SU-DHL-6 (cell line): ENCODE measurements around the gene NRG3.

ENCODE experiments used
- H2AFZ ChIP-seq: fragments of 200-600 bp; sonication (generic); 2 replicates; pipeline ENCODE4 v1.6.1; 2014; ENCODE audit warnings: low read depth, mild to moderate bottlenecking, moderate library complexity, mixed read lengths, antibody characterized with exemption, low read length; ENCODE audit not compliant: severe bottlenecking
- H3F3A ChIP-seq: fragments of 200-600 bp; shearing (Covaris generic); 2 replicates; pipeline ENCODE4 v1.6.0; 2016; ENCODE audit warnings: antibody characterized with exemption, mild to moderate bottlenecking; ENCODE audit not compliant: insufficient read depth
- H3K27ac ChIP-seq: fragments of 200-600 bp; sonication (generic); 2 replicates; pipeline ENCODE4 v1.5.1; 2016; ENCODE audit warnings: low read depth, mild to moderate bottlenecking, low read length, moderate library complexity, mixed read lengths
- H3K27me3 ChIP-seq: fragments of 200-600 bp; sonication (generic), shearing (Covaris generic); 2 replicates; pipeline ENCODE4 v1.6.0; 2014; ENCODE audit warnings: mild to moderate bottlenecking, low read length
- H3K36me3 ChIP-seq: fragments of 200-600 bp; sonication (generic); 2 replicates; pipeline ENCODE4 v1.6.1; 2014; ENCODE audit warnings: mild to moderate bottlenecking, low read length, mixed read lengths
- H3K4me2 ChIP-seq: fragments of 300-600, 200-600 bp; shearing (Covaris generic), sonication (generic); 2 replicates; pipeline ENCODE4 v1.6.0; 2014; ENCODE audit warnings: low read length, low read depth, mild to moderate bottlenecking; ENCODE audit not compliant: poor library complexity, severe bottlenecking
- H3K4me3 ChIP-seq: fragments of 200-600 bp; sonication (generic); 2 replicates; pipeline ENCODE4 v1.5.1; 2014; ENCODE audit warnings: antibody characterized with exemption, low read length, mild to moderate bottlenecking, mixed read lengths; ENCODE audit not compliant: insufficient read depth, poor library complexity, severe bottlenecking
- H3K79me2 ChIP-seq: fragments of 200-600 bp; sonication (generic); 2 replicates; pipeline ENCODE4 v1.6.1; 2014; ENCODE audit warnings: mild to moderate bottlenecking, low read length, moderate library complexity; ENCODE audit not compliant: insufficient read depth
- H3K9ac ChIP-seq: fragments of 200-600 bp; sonication (generic); 2 replicates; pipeline ENCODE4 v1.7.0; 2014; ENCODE audit warnings: mild to moderate bottlenecking, low read length
- H3K9me2 ChIP-seq: fragments of 200-600 bp; sonication (generic); replicated peaks from 2 replicates; pipeline ENCODE4 v1.6.1; 2014; ENCODE audit warnings: low read length; ENCODE audit not compliant: insufficient read depth
- H3K9me3 ChIP-seq: fragments of 200-600 bp; sonication (generic); 2 replicates; pipeline ENCODE4 v1.6.1; 2014; ENCODE audit warnings: low read length, mixed read lengths; ENCODE audit not compliant: insufficient read depth
- H4K20me1 ChIP-seq: fragments of 200-600 bp; sonication (generic); 2 replicates; pipeline ENCODE4 v1.6.1; 2014; ENCODE audit warnings: low read depth, mild to moderate bottlenecking, antibody characterized with exemption, low read length, moderate library complexity, mixed read lengths
- EZH2phosphoT487 ChIP-seq: fragments of 200-600 bp; sonication (generic), shearing (Covaris generic); conservative IDR thresholded peaks from 2 replicates; pipeline ENCODE4 v1.6.1; 2018; ENCODE audit warnings: mild to moderate bottlenecking, antibody characterized with exemption, low read length, moderate library complexity, mixed read lengths
- TF ChIP-seq, protein P1 (sequence below): fragments of 200-600 bp; sonication (generic); IDR thresholded peaks from one replicate; pipeline ENCODE4 v1.5.1; 2017; ENCODE audit warnings: antibody characterized with exemption, mild to moderate bottlenecking, low read length, moderate library complexity; ENCODE audit not compliant: insufficient read depth, poor library complexity, severe bottlenecking

Gene NRG3

DNA sequence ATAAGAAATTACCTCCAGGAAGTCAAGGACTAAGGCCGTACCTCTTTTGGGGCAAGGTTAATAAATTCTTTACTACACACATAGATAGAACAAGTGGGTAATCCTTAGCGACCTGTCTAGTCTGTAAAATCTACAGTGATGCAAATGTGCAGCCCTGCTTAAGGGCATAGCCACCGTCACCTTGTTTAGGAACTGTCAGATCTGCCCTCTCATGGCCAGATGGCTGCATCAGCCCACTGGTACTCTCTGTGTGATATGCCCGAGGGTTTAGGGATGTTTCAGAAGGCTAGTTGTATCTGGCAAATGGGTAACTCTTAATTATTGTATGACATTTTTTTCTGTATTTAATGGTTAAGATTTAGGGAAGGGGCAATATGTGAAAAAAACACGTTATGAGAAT is 74.3 kb downstream of the NRG3 start:
- Histone ChIP-seq H3K4me3 (no peak overlapping the region), H3K9me2 (no peaks in the 10 kb centered on the region), H3K27ac (no peak overlapping the region), H2AFZ (no peak overlapping the region), H3K27me3 (no peaks in the 10 kb centered on the region), H3K9me3 (no peaks in the 10 kb centered on the region), H3F3A (no peaks in the 10 kb centered on the region), H4K20me1 (no peaks in the 10 kb centered on the region), H3K79me2 (no peaks in the 10 kb centered on the region), H3K9ac (no peak overlapping the region), H3K4me2 (no peak overlapping the region), H3K36me3 (no peaks in the 10 kb centered on the region)
- TF ChIP-seq, protein P1, sequence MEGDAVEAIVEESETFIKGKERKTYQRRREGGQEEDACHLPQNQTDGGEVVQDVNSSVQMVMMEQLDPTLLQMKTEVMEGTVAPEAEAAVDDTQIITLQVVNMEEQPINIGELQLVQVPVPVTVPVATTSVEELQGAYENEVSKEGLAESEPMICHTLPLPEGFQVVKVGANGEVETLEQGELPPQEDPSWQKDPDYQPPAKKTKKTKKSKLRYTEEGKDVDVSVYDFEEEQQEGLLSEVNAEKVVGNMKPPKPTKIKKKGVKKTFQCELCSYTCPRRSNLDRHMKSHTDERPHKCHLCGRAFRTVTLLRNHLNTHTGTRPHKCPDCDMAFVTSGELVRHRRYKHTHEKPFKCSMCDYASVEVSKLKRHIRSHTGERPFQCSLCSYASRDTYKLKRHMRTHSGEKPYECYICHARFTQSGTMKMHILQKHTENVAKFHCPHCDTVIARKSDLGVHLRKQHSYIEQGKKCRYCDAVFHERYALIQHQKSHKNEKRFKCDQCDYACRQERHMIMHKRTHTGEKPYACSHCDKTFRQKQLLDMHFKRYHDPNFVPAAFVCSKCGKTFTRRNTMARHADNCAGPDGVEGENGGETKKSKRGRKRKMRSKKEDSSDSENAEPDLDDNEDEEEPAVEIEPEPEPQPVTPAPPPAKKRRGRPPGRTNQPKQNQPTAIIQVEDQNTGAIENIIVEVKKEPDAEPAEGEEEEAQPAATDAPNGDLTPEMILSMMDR, result no peak
- no peak for TF ChIP-seq EZH2phosphoT487

DNA sequence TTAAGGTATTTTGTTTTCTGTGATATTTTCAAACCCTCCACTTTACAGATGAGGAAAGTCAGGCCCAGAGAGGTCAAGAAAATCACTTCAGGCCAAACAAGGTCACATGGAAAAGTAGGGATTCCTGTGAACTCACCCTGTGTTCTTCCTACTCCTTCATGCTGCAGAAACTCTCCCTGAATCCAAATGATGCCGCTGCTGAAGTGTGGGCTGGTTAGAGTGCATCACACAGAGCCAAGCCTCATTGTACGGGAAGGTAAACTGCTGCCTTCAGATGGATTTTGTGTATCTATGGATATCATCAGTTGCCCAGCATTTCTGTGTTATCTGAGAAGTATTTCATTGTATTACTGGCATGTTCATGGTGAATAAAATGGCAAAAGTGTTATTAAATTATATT is 75.4 kb downstream of the NRG3 start:
- Histone ChIP-seq H3K9me3 (no peaks in the 10 kb centered on the region), H3K9me2 (no peaks in the 10 kb centered on the region), H3K27ac (no peak overlapping the region), H3K4me2 (no peak overlapping the region), H3K27me3 (no peaks in the 10 kb centered on the region), H2AFZ (no peak overlapping the region), H3K79me2 (no peaks in the 10 kb centered on the region), H3F3A (no peaks in the 10 kb centered on the region), H3K36me3 (no peaks in the 10 kb centered on the region), H4K20me1 (no peaks in the 10 kb centered on the region), H3K4me3 (no peak overlapping the region), H3K9ac (no peak overlapping the region)
- TF ChIP-seq, protein P1, result no peak
- TF ChIP-seq EZH2phosphoT487, result no peak

DNA sequence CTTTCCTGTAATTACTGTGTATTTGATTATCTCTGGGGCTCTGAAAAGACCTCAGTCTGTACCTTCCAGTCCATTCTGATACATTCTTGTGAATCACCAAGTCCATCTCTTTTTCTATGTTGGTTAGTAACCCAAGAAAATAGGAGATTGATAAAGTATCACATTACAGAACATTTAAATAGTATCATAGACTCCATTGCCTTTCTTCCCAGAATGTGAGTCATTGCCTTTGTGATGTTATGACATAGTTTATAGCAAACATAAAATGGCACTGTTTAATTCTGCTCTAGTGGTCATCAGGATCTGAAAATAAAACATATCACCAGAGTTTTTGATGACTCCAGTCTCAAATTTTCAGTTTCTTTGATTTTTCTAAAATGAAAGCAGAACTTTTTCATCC is 78.4 kb downstream of the NRG3 start:
- H3K27ac ChIP-seq, result no peak overlapping the region
- TF ChIP-seq, protein P1, result no peak
- TF ChIP-seq EZH2phosphoT487, result no peak
- H3F3A ChIP-seq, result no peaks in the 10 kb centered on the region
- H3K36me3 ChIP-seq, result no peaks in the 10 kb centered on the region
- no peaks in the 10 kb centered on the region for H3K9me2 ChIP-seq
- H3K4me2 ChIP-seq, result no peak overlapping the region
- no peak overlapping the region for H3K9ac ChIP-seq
- H2AFZ ChIP-seq, result no peak overlapping the region
- H3K4me3 ChIP-seq, result no peak overlapping the region
- H3K79me2 ChIP-seq, result no peaks in the 10 kb centered on the region
- no peaks in the 10 kb centered on the region for H3K27me3 ChIP-seq
- no peaks in the 10 kb centered on the region for H4K20me1 ChIP-seq
- H3K9me3 ChIP-seq, result no peaks in the 10 kb centered on the region

DNA sequence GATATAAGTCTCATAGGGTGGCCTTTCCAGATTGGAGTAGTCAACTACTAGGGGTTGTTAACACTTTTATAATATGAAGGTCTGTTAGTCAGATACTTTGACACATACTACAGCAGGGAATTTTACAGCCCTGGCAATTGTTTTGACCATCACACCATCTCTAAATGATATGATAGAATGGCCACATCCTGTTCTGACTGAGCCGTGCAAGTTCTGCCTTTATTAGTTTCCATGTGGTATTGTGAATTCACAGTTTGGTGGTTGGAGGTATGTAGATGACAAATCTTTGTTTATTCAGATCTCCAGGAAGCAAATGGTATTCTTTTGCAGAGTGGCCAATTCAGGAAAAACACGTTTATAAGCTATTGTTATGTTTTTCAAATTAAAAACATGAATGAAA is 83.0 kb downstream of the NRG3 start:
- H3K36me3 ChIP-seq, result no peaks in the 10 kb centered on the region
- H3K9me3 ChIP-seq, result no peaks in the 10 kb centered on the region
- no peak overlapping the region for H3K27ac ChIP-seq
- H3K79me2 ChIP-seq, result no peaks in the 10 kb centered on the region
- no peaks in the 10 kb centered on the region for H3F3A ChIP-seq
- TF ChIP-seq, protein P1, result no peak
- TF ChIP-seq EZH2phosphoT487, result no peak
- H3K27me3 ChIP-seq, result no peaks in the 10 kb centered on the region
- H3K9ac ChIP-seq, result no peak overlapping the region
- H4K20me1 ChIP-seq, result no peaks in the 10 kb centered on the region
- H3K4me2 ChIP-seq, result no peak overlapping the region
- no peaks in the 10 kb centered on the region for H3K9me2 ChIP-seq
- H3K4me3 ChIP-seq, result no peak overlapping the region
- H2AFZ ChIP-seq, result no peak overlapping the region
